Neural progenitor cell (in vitro differentiated cells): ENCODE measurements around the gene TPP1. TPM values are rescaled to one million over a fixed set of nuclear protein-coding genes. Genes with fewer than 3 reads are reported as not detected.

ENCODE experiments used
- DNase-seq: peaks from one replicate; pipeline ENCODE4 v3.0.0-alpha.2; 2016; ENCODE audit warnings: low spot score
- H2AFZ ChIP-seq: fragments of 200-600 bp; sonication (generic); replicated peaks from 2 replicates; pipeline ENCODE4 v1.6.1; 2016; ENCODE audit warnings: antibody characterized with exemption
- H3F3A ChIP-seq: fragments of 200-600 bp; sonication (generic); 2 replicates; pipeline ENCODE4 v1.6.1; 2016; ENCODE audit warnings: antibody characterized with exemption, low read depth
- H3K27ac ChIP-seq: fragments of 200-600 bp; sonication (generic); 2 replicates; pipeline ENCODE4 v1.5.1; 2016; ENCODE audit warnings: mild to moderate bottlenecking
- H3K27me3 ChIP-seq: fragments of 200-600 bp; sonication (generic); 2 replicates; pipeline ENCODE4 v1.6.1; 2016; ENCODE audit warnings: mild to moderate bottlenecking, moderate library complexity
- H3K36me3 ChIP-seq: fragments of 200-600 bp; sonication (generic); 2 replicates; pipeline ENCODE4 v1.5.1; 2016
- H3K4me1 ChIP-seq: fragments of 200-600 bp; sonication (generic); 2 replicates; pipeline ENCODE4 v1.6.1; 2016; ENCODE audit warnings: mixed run types
- H3K4me2 ChIP-seq: fragments of 200-600 bp; sonication (generic); 2 replicates; pipeline ENCODE4 v1.6.1; 2016
- H3K4me3 ChIP-seq: fragments of 200-600 bp; sonication (generic); 2 replicates; pipeline ENCODE4 v1.5.1; 2016
- H3K79me2 ChIP-seq: fragments of 200-600 bp; sonication (generic); 2 replicates; pipeline ENCODE4 v1.6.1; 2016; ENCODE audit warnings: low read depth
- H3K9ac ChIP-seq: fragments of 200-600 bp; sonication (generic); 2 replicates; pipeline ENCODE4 v1.6.1; 2016
- H3K9me3 ChIP-seq: fragments of 200-600 bp; sonication (generic); 2 replicates; pipeline ENCODE4 v1.5.1; 2016; ENCODE audit warnings: low read depth
- H4K20me1 ChIP-seq: fragments of 200-600 bp; sonication (generic); 2 replicates; pipeline ENCODE4 v1.6.1; 2016; ENCODE audit warnings: low read depth
- H3K27ac Mint-ChIP-seq: 3 replicates; pipeline ENCODE4 v1.8.0; 2021; ENCODE audit warnings: mixed read lengths
- H3K27me3 Mint-ChIP-seq: 2 replicates; pipeline ENCODE4 v1.8.0; 2022; ENCODE audit warnings: low read depth, mild to moderate bottlenecking, inconsistent platforms, moderate library complexity, mixed read lengths; ENCODE audit not compliant: insufficient read depth
- H3K36me3 Mint-ChIP-seq: 3 replicates; pipeline ENCODE4 v1.8.0; 2021; ENCODE audit warnings: mixed read lengths
- H3K4me1 Mint-ChIP-seq: 3 replicates; pipeline ENCODE4 v1.8.0; 2021; ENCODE audit warnings: mixed read lengths
- H3K4me3 Mint-ChIP-seq: 3 replicates; pipeline ENCODE4 v1.8.0; 2021; ENCODE audit warnings: mild to moderate bottlenecking, moderate library complexity, mixed read lengths
- H3K9me3 Mint-ChIP-seq: 3 replicates; pipeline ENCODE4 v1.8.0; 2020; ENCODE audit warnings: mixed read lengths
- CTCF ChIP-seq: fragments of 200-600 bp; sonication (generic); IDR thresholded peaks from 2 replicates; pipeline ENCODE4 v1.5.1; 2017; ENCODE audit warnings: antibody characterized with exemption, mild to moderate bottlenecking
- EZH2 ChIP-seq: fragments of 200-600 bp; sonication (generic); IDR thresholded peaks from 2 replicates; pipeline ENCODE4 v1.6.1; 2017; ENCODE audit warnings: antibody characterized with exemption, mild to moderate bottlenecking, moderate library complexity
- EZH2phosphoT487 ChIP-seq: fragments of 200-600 bp; sonication (generic); IDR thresholded peaks from 2 replicates; pipeline ENCODE4 v1.6.1; 2017; ENCODE audit warnings: antibody characterized with exemption
- total RNA-seq: library from RNA; depleted of rRNA; stranded (reverse); fragments of >200 nt; gene quantifications from 2 replicates; pipeline ENCODE4 v1.2.3, GENCODE V29; 2015; ENCODE audit warnings: low replicate concordance

TPP1 gene
- total RNA-seq, 1 donor from 2014 or later, result 9.9 TPM

DNA sequence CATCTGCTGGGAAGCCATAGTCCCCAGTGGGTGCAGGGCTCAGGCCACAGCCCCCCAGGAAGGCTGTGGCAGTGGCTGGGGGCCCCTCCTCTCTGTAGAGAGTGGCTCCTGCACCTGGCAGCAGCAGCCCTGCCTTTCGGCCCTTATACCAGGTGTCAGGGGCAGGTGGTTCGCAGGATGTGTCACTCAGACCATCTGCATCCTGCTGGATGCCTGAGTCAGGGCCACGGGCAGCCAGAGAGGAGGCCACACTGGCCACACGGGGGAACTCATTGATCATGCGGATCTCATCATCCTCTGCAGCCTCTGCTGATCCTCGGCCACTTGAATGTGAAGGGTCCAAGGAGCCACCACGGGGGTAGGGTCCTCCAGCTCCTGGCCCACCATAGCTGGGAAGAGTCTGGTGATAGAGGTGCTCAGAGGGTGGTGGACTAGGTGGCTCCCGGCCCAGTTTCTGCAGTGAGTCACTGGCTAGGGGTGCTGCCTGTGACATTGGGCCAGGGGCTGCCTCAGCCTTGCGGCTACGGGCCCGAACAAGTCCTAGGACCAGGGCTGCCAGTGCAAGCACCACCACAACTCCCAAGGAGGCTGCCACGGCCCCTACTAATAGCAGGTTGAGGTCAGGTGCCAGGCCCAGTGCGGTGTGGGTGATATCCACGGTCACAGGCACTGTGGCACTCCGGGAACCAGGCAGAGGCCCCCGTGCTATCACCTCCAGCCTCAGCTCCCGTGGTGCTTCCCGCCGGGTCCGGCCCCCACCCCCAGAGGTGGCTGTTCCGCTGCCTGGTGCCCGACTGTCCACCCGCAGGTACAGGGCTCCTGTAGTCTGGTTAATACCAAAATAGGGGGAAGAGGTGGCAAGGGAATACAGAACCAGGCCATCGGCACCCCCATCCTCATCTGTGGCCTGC lies 3.3 kb upstream of the TPP1 start:
- H3K79me2 ChIP-seq, result peaks cover 4% of the 10 kb centered on the region
- Mint-ChIP-seq H3K27me3 (no peaks in the 10 kb centered on the region), H3K36me3 (peaks cover 16% of the 10 kb centered on the region), H3K27ac (no peak overlapping the region), H3K4me3 (no peak overlapping the region), H3K9me3 (no peaks in the 10 kb centered on the region), H3K4me1 (no peaks in the 10 kb centered on the region)
- H3K4me1 ChIP-seq, result peaks cover 20% of the 10 kb centered on the region
- no peaks in the 10 kb centered on the region for H3K27me3 ChIP-seq
- no peak overlapping the region for H3K27ac ChIP-seq
- H3K36me3 ChIP-seq, result no peaks in the 10 kb centered on the region
- peaks cover 11% of the 10 kb centered on the region for H3F3A ChIP-seq
- no peak overlapping the region for H3K4me2 ChIP-seq
- no peak overlapping the region for H3K4me3 ChIP-seq
- TF ChIP-seq EZH2 (no peak), EZH2phosphoT487 (no peak), CTCF (no peak)
- H2AFZ ChIP-seq, result no peak overlapping the region
- H4K20me1 ChIP-seq, result no peaks in the 10 kb centered on the region
- no peaks in the 10 kb centered on the region for H3K9me3 ChIP-seq
- no peak for DNase-seq
- H3K9ac ChIP-seq, result no peak overlapping the region

- Histone ChIP-seq H4K20me1 (no peaks in the 10 kb centered on the region), H2AFZ (no peak overlapping the region), H3K9ac (no peak overlapping the region), H3F3A (peaks cover 11% of the 10 kb centered on the region), H3K27ac (no peak overlapping the region), H3K4me2 (no peak overlapping the region), H3K4me3 (no peak overlapping the region), H3K79me2 (peaks cover 4% of the 10 kb centered on the region), H3K27me3 (no peaks in the 10 kb centered on the region), H3K36me3 (no peaks in the 10 kb centered on the region), H3K4me1 (peaks cover 20% of the 10 kb centered on the region), H3K9me3 (no peaks in the 10 kb centered on the region)
- DNase-seq, result no peak
- H3K36me3 Mint-ChIP-seq, result peaks cover 13% of the 10 kb centered on the region
- no peak overlapping the region for H3K27ac Mint-ChIP-seq
- no peak for TF ChIP-seq EZH2
- TF ChIP-seq EZH2phosphoT487, result no peak
- H3K9me3 Mint-ChIP-seq, result no peaks in the 10 kb centered on the region
- no peaks in the 10 kb centered on the region for H3K27me3 Mint-ChIP-seq
- H3K4me3 Mint-ChIP-seq, result no peak overlapping the region
- H3K4me1 Mint-ChIP-seq, result no peaks in the 10 kb centered on the region
These were observed 2.5 kb upstream of the TPP1 start for GRCh38 chr11:6621711-6622211.

DNA sequence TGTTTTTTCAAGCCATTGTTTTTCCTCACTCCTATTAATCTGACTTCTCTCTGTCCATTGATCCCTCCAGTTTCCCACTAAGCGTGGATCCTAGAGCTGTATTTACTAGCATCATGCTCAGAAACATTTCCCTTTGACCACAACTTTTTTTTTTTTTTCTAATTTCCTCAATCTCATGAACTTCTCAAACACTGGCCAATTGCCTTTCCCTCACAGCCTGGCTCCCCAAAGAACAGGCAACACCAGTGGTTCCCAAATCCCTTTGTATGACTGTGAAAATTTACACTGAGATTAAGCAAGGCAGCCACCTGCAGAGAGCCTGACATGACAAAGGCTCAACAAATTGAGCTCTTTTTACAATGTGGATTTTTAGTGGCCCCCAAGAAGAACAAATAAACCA lies 1.4 kb upstream of the TPP1 start:
- Histone ChIP-seq H3K4me1 (peaks cover 20% of the 10 kb centered on the region), H3K9me3 (no peaks in the 10 kb centered on the region), H4K20me1 (no peaks in the 10 kb centered on the region), H3K79me2 (peaks cover 4% of the 10 kb centered on the region), H3K27me3 (no peaks in the 10 kb centered on the region), H3K4me3 (no peak overlapping the region), H3K9ac (no peak overlapping the region), H3F3A (peaks cover 11% of the 10 kb centered on the region), H3K36me3 (no peaks in the 10 kb centered on the region), H3K27ac (no peak overlapping the region), H3K4me2 (peak overlapping the region; percentile 13), H2AFZ (peak overlapping the region; percentile 19)
- no peaks in the 10 kb centered on the region for H3K9me3 Mint-ChIP-seq
- peak; percentile 34 for DNase-seq
- H3K27me3 Mint-ChIP-seq, result no peaks in the 10 kb centered on the region
- H3K36me3 Mint-ChIP-seq, result peaks cover 11% of the 10 kb centered on the region
- no peak overlapping the region for H3K27ac Mint-ChIP-seq
- H3K4me3 Mint-ChIP-seq, result no peak overlapping the region
- TF ChIP-seq EZH2 (no peak), CTCF (no peak), EZH2phosphoT487 (no peak)
- no peaks in the 10 kb centered on the region for H3K4me1 Mint-ChIP-seq
